ENCODE results near the gene SDK2. TPM values are rescaled to one million over a fixed set of nuclear protein-coding genes. Genes with fewer than 3 reads are reported as not detected.

SDK2 gene, protein sequence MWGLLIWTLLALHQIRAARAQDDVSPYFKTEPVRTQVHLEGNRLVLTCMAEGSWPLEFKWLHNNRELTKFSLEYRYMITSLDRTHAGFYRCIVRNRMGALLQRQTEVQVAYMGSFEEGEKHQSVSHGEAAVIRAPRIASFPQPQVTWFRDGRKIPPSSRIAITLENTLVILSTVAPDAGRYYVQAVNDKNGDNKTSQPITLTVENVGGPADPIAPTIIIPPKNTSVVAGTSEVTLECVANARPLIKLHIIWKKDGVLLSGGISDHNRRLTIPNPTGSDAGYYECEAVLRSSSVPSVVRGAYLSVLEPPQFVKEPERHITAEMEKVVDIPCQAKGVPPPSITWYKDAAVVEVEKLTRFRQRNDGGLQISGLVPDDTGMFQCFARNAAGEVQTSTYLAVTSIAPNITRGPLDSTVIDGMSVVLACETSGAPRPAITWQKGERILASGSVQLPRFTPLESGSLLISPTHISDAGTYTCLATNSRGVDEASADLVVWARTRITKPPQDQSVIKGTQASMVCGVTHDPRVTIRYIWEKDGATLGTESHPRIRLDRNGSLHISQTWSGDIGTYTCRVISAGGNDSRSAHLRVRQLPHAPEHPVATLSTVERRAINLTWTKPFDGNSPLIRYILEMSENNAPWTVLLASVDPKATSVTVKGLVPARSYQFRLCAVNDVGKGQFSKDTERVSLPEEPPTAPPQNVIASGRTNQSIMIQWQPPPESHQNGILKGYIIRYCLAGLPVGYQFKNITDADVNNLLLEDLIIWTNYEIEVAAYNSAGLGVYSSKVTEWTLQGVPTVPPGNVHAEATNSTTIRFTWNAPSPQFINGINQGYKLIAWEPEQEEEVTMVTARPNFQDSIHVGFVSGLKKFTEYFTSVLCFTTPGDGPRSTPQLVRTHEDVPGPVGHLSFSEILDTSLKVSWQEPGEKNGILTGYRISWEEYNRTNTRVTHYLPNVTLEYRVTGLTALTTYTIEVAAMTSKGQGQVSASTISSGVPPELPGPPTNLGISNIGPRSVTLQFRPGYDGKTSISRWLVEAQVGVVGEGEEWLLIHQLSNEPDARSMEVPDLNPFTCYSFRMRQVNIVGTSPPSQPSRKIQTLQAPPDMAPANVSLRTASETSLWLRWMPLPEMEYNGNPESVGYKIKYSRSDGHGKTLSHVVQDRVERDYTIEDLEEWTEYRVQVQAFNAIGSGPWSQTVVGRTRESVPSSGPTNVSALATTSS (N-terminal part only)
- polyA plus RNA-seq (2011; rRNA removed): 0.57 and 1.0 TPM in 2 replicates
- polyA plus RNA-seq (2012; cell fraction: cytosol; rRNA removed): 0.25 and 0.27 TPM in 2 replicates
- polyA plus RNA-seq (2012; cell fraction: nucleus; rRNA removed): 0.43 and 0.62 TPM in 2 replicates
- 0.36 to 0.45 TPM (median 0.44 TPM) in 3 replicates for polyA plus RNA-seq (2017; fragmentation: RNase III; extraction: RNeasy Plus Mini Kit Qiagen cat#74134 plus additional on column Dnase treatment)
- polyA minus RNA-seq (2011; rRNA and poly(A)+ RNA removed): 1.7 and 3.0 TPM in 2 replicates

DNA sequence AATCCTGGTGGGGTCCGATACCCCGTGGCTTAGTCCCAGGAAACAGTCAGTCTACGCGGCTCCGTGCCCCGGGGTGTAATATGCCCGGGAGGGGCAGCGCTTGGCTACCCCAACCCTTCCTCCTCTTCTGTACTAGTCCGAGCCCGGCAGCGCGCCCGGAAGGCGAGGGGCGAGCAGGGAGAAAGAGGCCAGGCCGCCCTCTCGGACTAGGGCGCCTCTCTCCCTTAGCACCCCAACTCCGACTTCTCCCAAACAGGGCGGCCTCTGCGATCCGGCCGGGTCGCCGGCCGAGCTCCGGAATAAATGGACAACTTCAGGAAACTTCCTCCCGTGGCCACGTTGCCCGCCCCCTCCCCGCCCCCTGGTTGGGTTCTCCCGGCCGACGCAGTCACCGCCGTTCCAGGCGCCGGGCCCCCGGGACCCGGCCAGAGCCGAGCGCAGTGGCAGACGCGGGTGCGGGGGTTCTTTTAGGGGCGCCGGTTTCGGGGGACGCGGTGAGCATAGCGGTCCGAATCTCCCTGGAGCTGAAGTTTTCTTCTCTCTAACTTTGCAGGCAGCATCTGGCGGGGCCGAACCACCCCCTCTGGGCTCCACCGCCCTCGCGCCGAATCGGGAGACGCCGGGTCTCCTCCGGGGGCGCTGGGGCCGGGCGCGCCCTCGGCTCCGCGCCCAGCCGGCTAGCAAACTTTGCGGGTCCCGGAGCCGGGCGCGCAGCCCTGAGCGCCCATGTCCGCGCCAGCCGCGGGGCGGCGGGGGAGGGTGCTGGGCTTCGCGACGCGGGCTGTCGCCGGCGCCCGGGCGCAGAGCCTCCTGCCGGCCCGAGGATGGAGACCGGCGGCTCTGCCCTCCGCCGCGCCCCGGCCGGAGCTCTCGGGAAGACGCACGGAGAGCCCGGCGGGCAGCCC is at the start of gene SDK2:
SDK2 (minus strand) TSS at position 301 of the 905 bp plus-strand sequence. CDS start 357 bp downstream, outside the sequence.
- Histone ChIP-seq H3K4me3 (peak within 1 kb of the TSS; percentile 59), H3K9me3 (no peaks in the 10 kb centered on the region), H3K4me2 (peak within 1 kb of the TSS; percentile 92), H3K27ac (peak within 1 kb of the TSS; percentile 67 to 84), H3K4me1 (peaks cover 4% of the 10 kb centered on the region; the same call in 1 of the 3 replicates)
- WGBS (ENCODE audit: missing lambda C conversion rate): 2% methylated on average over 45 of the region's 105 CpGs
- CTCF ChIA-PET: interaction anchor here (0.6 to 8.3 kb wide), 26 partner anchors 7 to 558 kb away, joined by 3 to 64 read pairs (median 4); no protein-coding TSS in a partner anchor
- POLR2A ChIA-PET: no interaction called here
- DNase-seq (ENCODE audit: low read depth in 1 of 2, low spot score in 1 of 2) (peak; percentile 42 to 69), FAIRE-seq (no peak), ATAC-seq (peak; percentile 36 to 47)
- TF ChIP-seq NPAS2 (CRISPR knock-in tag; IDR thresholded peaks at IDR 0.05; ENCODE audit: borderline replicate concordance): no peak
- no peak for TF ChIP-seq FOXS1 (CRISPR knock-in tag; IDR thresholded peaks at IDR 0.05)
- TF ChIP-seq PHF8 (IDR thresholded peaks at IDR 0.05; ENCODE audit: borderline replicate concordance, low read depth): no peak
- TF ChIP-seq, protein P1, sequence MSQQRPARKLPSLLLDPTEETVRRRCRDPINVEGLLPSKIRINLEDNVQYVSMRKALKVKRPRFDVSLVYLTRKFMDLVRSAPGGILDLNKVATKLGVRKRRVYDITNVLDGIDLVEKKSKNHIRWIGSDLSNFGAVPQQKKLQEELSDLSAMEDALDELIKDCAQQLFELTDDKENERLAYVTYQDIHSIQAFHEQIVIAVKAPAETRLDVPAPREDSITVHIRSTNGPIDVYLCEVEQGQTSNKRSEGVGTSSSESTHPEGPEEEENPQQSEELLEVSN (IDR thresholded peaks at IDR 0.05; ENCODE audit: borderline replicate concordance, low read depth): peak; percentile 41; the same call in 1 of the 2 replicates
- TF ChIP-seq, protein P2, sequence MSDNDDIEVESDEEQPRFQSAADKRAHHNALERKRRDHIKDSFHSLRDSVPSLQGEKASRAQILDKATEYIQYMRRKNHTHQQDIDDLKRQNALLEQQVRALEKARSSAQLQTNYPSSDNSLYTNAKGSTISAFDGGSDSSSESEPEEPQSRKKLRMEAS (IDR thresholded peaks at IDR 0.05): peak; percentile 44; the same call in 1 of the 2 replicates
- 0 out of 2 replicates have a peak, but pooled peaks have one; percentile 48 for TF ChIP-seq HDAC2 (IDR thresholded peaks at IDR 0.05)
- no peak for TF ChIP-seq RNF2 (IDR thresholded peaks at IDR 0.05; ENCODE audit: borderline replicate concordance, low read depth)
- TF ChIP-seq, protein P3, sequence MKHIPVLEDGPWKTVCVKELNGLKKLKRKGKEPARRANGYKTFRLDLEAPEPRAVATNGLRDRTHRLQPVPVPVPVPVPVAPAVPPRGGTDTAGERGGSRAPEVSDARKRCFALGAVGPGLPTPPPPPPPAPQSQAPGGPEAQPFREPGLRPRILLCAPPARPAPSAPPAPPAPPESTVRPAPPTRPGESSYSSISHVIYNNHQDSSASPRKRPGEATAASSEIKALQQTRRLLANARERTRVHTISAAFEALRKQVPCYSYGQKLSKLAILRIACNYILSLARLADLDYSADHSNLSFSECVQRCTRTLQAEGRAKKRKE (CRISPR knock-in tag; IDR thresholded peaks at IDR 0.05; ENCODE audit: low read depth): no peak
- peak; percentile 45; the same call in 1 of the 2 replicates for TF ChIP-seq POLR2A (IDR thresholded peaks at IDR 0.05; ENCODE audit: low read length)
- TF ChIP-seq, protein P4, sequence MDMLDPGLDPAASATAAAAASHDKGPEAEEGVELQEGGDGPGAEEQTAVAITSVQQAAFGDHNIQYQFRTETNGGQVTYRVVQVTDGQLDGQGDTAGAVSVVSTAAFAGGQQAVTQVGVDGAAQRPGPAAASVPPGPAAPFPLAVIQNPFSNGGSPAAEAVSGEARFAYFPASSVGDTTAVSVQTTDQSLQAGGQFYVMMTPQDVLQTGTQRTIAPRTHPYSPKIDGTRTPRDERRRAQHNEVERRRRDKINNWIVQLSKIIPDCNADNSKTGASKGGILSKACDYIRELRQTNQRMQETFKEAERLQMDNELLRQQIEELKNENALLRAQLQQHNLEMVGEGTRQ (IDR thresholded peaks at IDR 0.05): no peak

DNA sequence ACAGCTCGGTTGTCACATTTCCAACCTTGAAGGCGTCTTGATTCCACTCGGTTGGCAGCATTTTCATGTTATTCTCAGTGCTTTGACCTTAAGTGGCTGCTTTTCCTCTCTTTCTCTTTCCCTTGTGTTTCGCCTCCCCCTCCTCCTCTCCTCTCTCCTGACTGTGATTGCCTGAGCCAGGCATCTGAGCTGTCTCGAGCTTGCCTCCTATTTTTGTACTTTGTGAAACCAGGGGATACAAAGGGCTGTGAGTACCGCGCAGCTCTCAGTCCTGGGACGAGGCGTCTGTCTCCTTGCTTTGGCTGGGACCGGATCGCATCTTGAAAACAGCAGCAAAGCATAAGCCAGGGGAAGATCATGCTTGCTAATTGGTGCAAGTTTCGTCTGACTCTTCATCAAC is 48.8 kb upstream of the SDK2 start:
- FAIRE-seq (no peak), DNase-seq (ENCODE audit: low read depth in 1 of 2, low spot score in 1 of 2) (no peak), ATAC-seq (no peak)
- Histone ChIP-seq H3K9me3 (no peaks in the 10 kb centered on the region), H3K4me2 (no peak overlapping the region), H3K4me1 (no peaks in the 10 kb centered on the region), H3K27ac (no peak overlapping the region), H3K4me3 (no peak overlapping the region)
- ChIA-PET POLR2A (no interaction called here), CTCF (interaction anchor here (1.2 kb wide), 1 partner anchor 20 kb away, joined by 3 read pairs; no protein-coding TSS in a partner anchor)
- TF ChIP-seq HOXA7 (CRISPR knock-in tag; IDR thresholded peaks at IDR 0.05) (no peak), HDAC2 (IDR thresholded peaks at IDR 0.05) (no peak), FOSL2 (IDR thresholded peaks at IDR 0.05) (no peak), FOSL2 (CRISPR knock-in tag; IDR thresholded peaks at IDR 0.05) (no peak)
- WGBS (ENCODE audit: missing lambda C conversion rate): 58% methylated on average over 12 of the region's 12 CpGs

All from A549 (cell line).